Islet of Langerhans (tissue), 1 donor: ENCODE results near the gene DUSP5.

Source experiments
- FAIRE-seq: peaks from one replicate; lab custom pipeline; 2011; peaks lifted over from hg19 to GRCh38; lab: Jason Lieb, UNC

The DUSP5 gene

GRCh38 chr10:110501142-110501937 is 3.6 kb downstream of the DUSP5 start:
- FAIRE-seq, result no peak

- no peak for FAIRE-seq
These were observed 4.6 kb downstream of the DUSP5 start for GRCh38 chr10:110502072-110502845.

- FAIRE-seq, result no peak
These were observed 5.2 kb downstream of the DUSP5 start for GRCh38 chr10:110502851-110503301.

GRCh38 chr10:110503528-110504110 is 5.9 kb downstream of the DUSP5 start:
- no peak for FAIRE-seq

- no peak for FAIRE-seq
These were observed 6.5 kb downstream of the DUSP5 start for GRCh38 chr10:110504111-110504735.

GRCh38 chr10:110505130-110505770 is 7.5 kb downstream of the DUSP5 start:
- no peak for FAIRE-seq

- no peak for FAIRE-seq
These were observed 8.7 kb downstream of the DUSP5 start for GRCh38 chr10:110506448-110506847.

GRCh38 chr10:110507346-110507745 is 9.6 kb downstream of the DUSP5 start:
- FAIRE-seq, result no peak

- no peak for FAIRE-seq
These were observed 10.6 kb downstream of the DUSP5 start for GRCh38 chr10:110508159-110508788.

GRCh38 chr10:110508806-110509544 is 11.3 kb downstream of the DUSP5 start:
- no peak for FAIRE-seq

GRCh38 chr10:110509560-110509959 is 11.9 kb downstream of the DUSP5 start:
- FAIRE-seq, result no peak

GRCh38 chr10:110510086-110510485 is 12.4 kb downstream of the DUSP5 start:
- FAIRE-seq, result no peak

- FAIRE-seq, result no peak
These were observed 13.0 kb downstream of the DUSP5 start for GRCh38 chr10:110510730-110511129.

GRCh38 chr10:110511734-110512449 is 14.2 kb downstream of the DUSP5 start:
- no peak for FAIRE-seq

- FAIRE-seq, result no peak
These were observed 14.9 kb downstream of the DUSP5 start for GRCh38 chr10:110512461-110513187.

- no peak for FAIRE-seq
These were observed 16.2 kb downstream of the DUSP5 start for GRCh38 chr10:110513949-110514348.

GRCh38 chr10:110514848-110515247 is 17.1 kb downstream of the DUSP5 start:
- FAIRE-seq, result no peak

GRCh38 chr10:110516815-110517492 is 19.2 kb downstream of the DUSP5 start:
- FAIRE-seq, result no peak
